DOHH2 (cell line): ENCODE data around the gene BDH1.

Experiments
- H3F3A ChIP-seq: fragments of 200-600 bp; sonication (generic), shearing (Covaris generic); 2 replicates; pipeline ENCODE4 v1.6.0; 2016; ENCODE audit warnings: antibody characterized with exemption, mild to moderate bottlenecking; ENCODE audit not compliant: control insufficient read depth, insufficient read depth
- H3K27ac ChIP-seq: fragments of 200-600 bp; sonication (generic); 2 replicates; pipeline ENCODE4 v1.5.1; 2014; ENCODE audit warnings: low read depth, mild to moderate bottlenecking, low read length, moderate library complexity
- H3K27me3 ChIP-seq: fragments of 200-600 bp; sonication (generic); 2 replicates; pipeline ENCODE4 v1.6.1; 2014; ENCODE audit warnings: mild to moderate bottlenecking, low read length, mixed read lengths; ENCODE audit not compliant: control insufficient read depth
- H3K36me3 ChIP-seq: fragments of 200-600 bp; sonication (generic); 2 replicates; pipeline ENCODE4 v1.6.1; 2014; ENCODE audit warnings: mild to moderate bottlenecking, low read length, moderate library complexity, mixed read lengths; ENCODE audit not compliant: control insufficient read depth
- H3K4me1 ChIP-seq: fragments of 200-600 bp; sonication (generic); 2 replicates; pipeline ENCODE4 v1.6.1; 2014; ENCODE audit warnings: mild to moderate bottlenecking, low read length, mixed read lengths; ENCODE audit not compliant: control insufficient read depth
- H3K4me2 ChIP-seq: fragments of 200-600 bp; sonication (generic); 2 replicates; pipeline ENCODE4 v1.6.0; 2014; ENCODE audit warnings: mild to moderate bottlenecking, low read length, moderate library complexity
- H3K4me3 ChIP-seq: fragments of 200-600 bp; sonication (generic); 2 replicates; pipeline ENCODE4 v1.5.1; 2014; ENCODE audit warnings: mild to moderate bottlenecking, low read length, mixed read lengths
- H3K79me2 ChIP-seq: fragments of 200-600 bp; sonication (generic); 2 replicates; pipeline ENCODE4 v1.6.1; 2014; ENCODE audit warnings: mild to moderate bottlenecking, low read length, mixed read lengths; ENCODE audit not compliant: control insufficient read depth
- H3K9me2 ChIP-seq: fragments of 200-600 bp; sonication (generic); replicated peaks from 2 replicates; pipeline ENCODE4 v1.6.1; 2014; ENCODE audit warnings: mild to moderate bottlenecking, low read length, mixed read lengths; ENCODE audit not compliant: control insufficient read depth
- H3K9me3 ChIP-seq: fragments of 200-600 bp; sonication (generic); 2 replicates; pipeline ENCODE4 v1.6.1; 2014; ENCODE audit warnings: antibody characterized with exemption, low read length, mixed read lengths; ENCODE audit not compliant: control insufficient read depth, insufficient read depth
- H4K20me1 ChIP-seq: fragments of 200-600 bp; sonication (generic); 2 replicates; pipeline ENCODE4 v1.6.0; 2014; ENCODE audit warnings: low read depth, mild to moderate bottlenecking, antibody characterized with exemption, low read length, moderate library complexity; ENCODE audit not compliant: control insufficient read depth, insufficient read depth
- CTCF ChIP-seq: fragments of 200-600 bp; sonication (generic); IDR thresholded peaks from one replicate; pipeline ENCODE4 v1.5.1; 2014; ENCODE audit warnings: antibody characterized with exemption, mild to moderate bottlenecking, low read depth, low read length; ENCODE audit not compliant: poor library complexity, severe bottlenecking
- EZH2phosphoT487 ChIP-seq: fragments of 200-600 bp; sonication (generic); IDR thresholded peaks from 2 replicates; pipeline ENCODE4 v1.6.1; 2017; ENCODE audit warnings: borderline replicate concordance, mild to moderate bottlenecking, antibody characterized with exemption, low read length, moderate library complexity, mixed read lengths

The BDH1 gene

GRCh38 chr3:197486861-197487260, 68.9 kb downstream of the BDH1 start:
- no peak overlapping the region for H3K27ac ChIP-seq
- H3K4me1 ChIP-seq, result no peaks in the 10 kb centered on the region
- no peak for TF ChIP-seq EZH2phosphoT487
- H3K9me2 ChIP-seq, result no peaks in the 10 kb centered on the region
- no peaks in the 10 kb centered on the region for H3K79me2 ChIP-seq
- no peaks in the 10 kb centered on the region for H3K36me3 ChIP-seq
- no peaks in the 10 kb centered on the region for H3F3A ChIP-seq
- H3K4me2 ChIP-seq, result no peak overlapping the region
- H3K27me3 ChIP-seq, result peaks cover 14% of the 10 kb centered on the region
- no peaks in the 10 kb centered on the region for H3K9me3 ChIP-seq
- no peak overlapping the region for H3K4me3 ChIP-seq
- no peaks in the 10 kb centered on the region for H4K20me1 ChIP-seq

- Histone ChIP-seq H3K27me3 (peaks cover 19% of the 10 kb centered on the region), H3K9me2 (no peaks in the 10 kb centered on the region), H3K36me3 (no peaks in the 10 kb centered on the region), H3K4me2 (no peak overlapping the region), H4K20me1 (no peaks in the 10 kb centered on the region), H3K79me2 (no peaks in the 10 kb centered on the region), H3K27ac (no peak overlapping the region), H3K4me1 (no peaks in the 10 kb centered on the region), H3K4me3 (no peak overlapping the region), H3K9me3 (no peaks in the 10 kb centered on the region), H3F3A (no peaks in the 10 kb centered on the region)
- no peak for TF ChIP-seq CTCF
- no peak for TF ChIP-seq EZH2phosphoT487
These were observed 70.6 kb downstream of the BDH1 start for GRCh38 chr3:197485143-197485542.

- Histone ChIP-seq H3K9me2 (no peaks in the 10 kb centered on the region), H4K20me1 (no peaks in the 10 kb centered on the region), H3K4me3 (no peak overlapping the region), H3K36me3 (no peaks in the 10 kb centered on the region), H3F3A (no peaks in the 10 kb centered on the region), H3K27ac (no peak overlapping the region), H3K4me1 (no peaks in the 10 kb centered on the region), H3K79me2 (no peaks in the 10 kb centered on the region), H3K27me3 (peaks cover 25% of the 10 kb centered on the region), H3K9me3 (no peaks in the 10 kb centered on the region), H3K4me2 (no peak overlapping the region)
- no peak for TF ChIP-seq EZH2phosphoT487
- TF ChIP-seq CTCF, result no peak
These were observed 71.4 kb downstream of the BDH1 start for GRCh38 chr3:197484204-197484901.

- Histone ChIP-seq H3K27ac (no peak overlapping the region), H3K9me2 (no peaks in the 10 kb centered on the region), H3K4me1 (no peaks in the 10 kb centered on the region), H3F3A (no peaks in the 10 kb centered on the region), H3K4me2 (no peak overlapping the region), H3K9me3 (no peaks in the 10 kb centered on the region), H3K36me3 (no peaks in the 10 kb centered on the region), H3K27me3 (peaks cover 25% of the 10 kb centered on the region), H3K79me2 (no peaks in the 10 kb centered on the region), H3K4me3 (no peak overlapping the region), H4K20me1 (no peaks in the 10 kb centered on the region)
- TF ChIP-seq CTCF, result no peak
- TF ChIP-seq EZH2phosphoT487, result no peak
These were observed 73.8 kb downstream of the BDH1 start for GRCh38 chr3:197482001-197482400.
